ENCODE measurements around the gene GOLGB1.

The GOLGB1 gene

DNA sequence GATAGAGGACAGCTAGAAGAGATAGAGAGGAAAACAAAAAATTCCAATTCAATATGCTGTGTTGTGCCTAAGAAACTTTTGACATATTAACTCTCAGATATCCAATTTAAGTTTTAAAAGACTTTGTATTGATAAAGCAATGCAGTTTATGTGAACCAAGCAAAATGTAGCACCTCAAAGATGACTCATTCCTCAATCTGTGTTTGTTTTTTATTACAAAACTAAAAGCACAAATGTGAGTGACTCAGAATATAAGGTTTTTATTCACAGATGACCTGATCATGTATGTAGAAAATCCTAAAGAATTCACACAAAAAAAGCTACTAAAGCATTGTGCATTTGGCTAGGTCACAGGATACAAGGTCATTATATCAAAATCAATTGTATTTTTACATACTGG lies 99.9 kb downstream of the GOLGB1 start:
- no peak overlapping the region for H3K4me2 ChIP-seq (ENCODE audit: low read length)
- no peaks in the 10 kb centered on the region for H3K27me3 ChIP-seq (ENCODE audit: control insufficient read depth, insufficient read depth, low read length)
- H3K9me3 ChIP-seq (replicated peaks; ENCODE audit: low read length) = no peaks in the 10 kb centered on the region
- no peaks in the 10 kb centered on the region for H3K36me3 ChIP-seq (ENCODE audit: insufficient read depth, low read length)
- H3K9ac ChIP-seq (ENCODE audit: low read depth, low read length) = no peak overlapping the region
- H3K4me3 ChIP-seq (ENCODE audit: low read length) = no peak overlapping the region
- peaks cover 7% of the 10 kb centered on the region for H3K4me1 ChIP-seq (ENCODE audit: control insufficient read depth, insufficient read depth, low read length)

- no peak overlapping the region for H3K4me3 ChIP-seq (ENCODE audit: low read length)
- H3K9ac ChIP-seq (ENCODE audit: low read depth, low read length) = no peak overlapping the region
- no peaks in the 10 kb centered on the region for H3K36me3 ChIP-seq (ENCODE audit: insufficient read depth, low read length)
- no peak overlapping the region for H3K4me2 ChIP-seq (ENCODE audit: low read length)
- H3K4me1 ChIP-seq (ENCODE audit: control insufficient read depth, insufficient read depth, low read length) = peaks cover 7% of the 10 kb centered on the region
- H3K27me3 ChIP-seq (ENCODE audit: control insufficient read depth, insufficient read depth, low read length) = no peaks in the 10 kb centered on the region
- no peaks in the 10 kb centered on the region for H3K9me3 ChIP-seq (replicated peaks; ENCODE audit: low read length)
Measured at GRCh38 chr3:121648219-121648958, 101.2 kb downstream of the GOLGB1 start.

GRCh38 chr3:121645054-121645453 lies 104.5 kb downstream of the GOLGB1 start:
- H3K4me2 ChIP-seq (ENCODE audit: low read length) = no peak overlapping the region
- no peaks in the 10 kb centered on the region for H3K4me1 ChIP-seq (ENCODE audit: control insufficient read depth, insufficient read depth, low read length)
- H3K9ac ChIP-seq (ENCODE audit: low read depth, low read length) = no peak overlapping the region
- no peaks in the 10 kb centered on the region for H3K36me3 ChIP-seq (ENCODE audit: insufficient read depth, low read length)
- H3K4me3 ChIP-seq (ENCODE audit: low read length) = no peak overlapping the region
- H3K27me3 ChIP-seq (ENCODE audit: control insufficient read depth, insufficient read depth, low read length) = no peaks in the 10 kb centered on the region
- H3K9me3 ChIP-seq (replicated peaks; ENCODE audit: low read length) = no peaks in the 10 kb centered on the region

GRCh38 chr3:121642601-121643314 lies 106.8 kb downstream of the GOLGB1 start:
- H3K4me2 ChIP-seq (ENCODE audit: low read length) = no peak overlapping the region
- no peak overlapping the region for H3K4me3 ChIP-seq (ENCODE audit: low read length)
- H3K27me3 ChIP-seq (ENCODE audit: control insufficient read depth, insufficient read depth, low read length) = no peaks in the 10 kb centered on the region
- H3K9ac ChIP-seq (ENCODE audit: low read depth, low read length) = no peak overlapping the region
- no peaks in the 10 kb centered on the region for H3K4me1 ChIP-seq (ENCODE audit: control insufficient read depth, insufficient read depth, low read length)
- H3K9me3 ChIP-seq (replicated peaks; ENCODE audit: low read length) = no peaks in the 10 kb centered on the region
- no peaks in the 10 kb centered on the region for H3K36me3 ChIP-seq (ENCODE audit: insufficient read depth, low read length)

GRCh38 chr3:121641127-121641526 lies 108.4 kb downstream of the GOLGB1 start:
- no peak overlapping the region for H3K4me3 ChIP-seq (ENCODE audit: low read length)
- H3K9ac ChIP-seq (ENCODE audit: low read depth, low read length) = no peak overlapping the region
- no peaks in the 10 kb centered on the region for H3K27me3 ChIP-seq (ENCODE audit: control insufficient read depth, insufficient read depth, low read length)
- no peak overlapping the region for H3K4me2 ChIP-seq (ENCODE audit: low read length)
- no peaks in the 10 kb centered on the region for H3K36me3 ChIP-seq (ENCODE audit: insufficient read depth, low read length)
- H3K4me1 ChIP-seq (ENCODE audit: control insufficient read depth, insufficient read depth, low read length) = no peaks in the 10 kb centered on the region
- H3K9me3 ChIP-seq (replicated peaks; ENCODE audit: low read length) = no peaks in the 10 kb centered on the region

DNA sequence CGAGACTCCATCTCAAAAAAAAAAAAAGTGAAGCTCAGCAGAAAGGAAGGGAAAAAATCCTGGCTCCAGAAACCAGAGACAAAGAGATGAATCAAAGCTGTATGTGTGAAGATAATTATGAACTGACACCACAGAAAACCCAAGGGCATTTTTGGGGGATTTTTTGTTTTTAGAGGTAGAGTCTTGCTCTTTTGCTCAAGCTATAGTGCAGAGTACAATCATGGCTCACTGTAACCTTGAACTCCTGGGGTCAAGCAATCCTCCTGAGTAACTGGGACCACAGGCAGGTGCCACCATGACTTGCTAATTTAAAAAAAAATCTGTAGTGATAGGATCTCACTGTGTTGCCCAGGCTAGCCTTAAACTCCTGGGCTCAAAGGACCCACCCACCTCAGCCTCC lies 111.6 kb downstream of the GOLGB1 start:
- no peaks in the 10 kb centered on the region for H3K27me3 ChIP-seq (ENCODE audit: control insufficient read depth, insufficient read depth, low read length)
- H3K4me1 ChIP-seq (ENCODE audit: control insufficient read depth, insufficient read depth, low read length) = no peaks in the 10 kb centered on the region
- H3K36me3 ChIP-seq (ENCODE audit: insufficient read depth, low read length) = no peaks in the 10 kb centered on the region
- no peak overlapping the region for H3K9ac ChIP-seq (ENCODE audit: low read depth, low read length)
- no peak overlapping the region for H3K4me3 ChIP-seq (ENCODE audit: low read length)
- no peaks in the 10 kb centered on the region for H3K9me3 ChIP-seq (replicated peaks; ENCODE audit: low read length)
- no peak overlapping the region for H3K4me2 ChIP-seq (ENCODE audit: low read length)

- H3K9me3 ChIP-seq (replicated peaks; ENCODE audit: low read length) = no peaks in the 10 kb centered on the region
- H3K4me1 ChIP-seq (ENCODE audit: control insufficient read depth, insufficient read depth, low read length) = no peaks in the 10 kb centered on the region
- no peaks in the 10 kb centered on the region for H3K27me3 ChIP-seq (ENCODE audit: control insufficient read depth, insufficient read depth, low read length)
- no peak overlapping the region for H3K9ac ChIP-seq (ENCODE audit: low read depth, low read length)
- no peak overlapping the region for H3K4me3 ChIP-seq (ENCODE audit: low read length)
- no peaks in the 10 kb centered on the region for H3K36me3 ChIP-seq (ENCODE audit: insufficient read depth, low read length)
- no peak overlapping the region for H3K4me2 ChIP-seq (ENCODE audit: low read length)
Measured at GRCh38 chr3:121630355-121630754, 119.2 kb downstream of the GOLGB1 start.

GRCh38 chr3:121629601-121630000 lies 119.9 kb downstream of the GOLGB1 start:
- no peaks in the 10 kb centered on the region for H3K4me1 ChIP-seq (ENCODE audit: control insufficient read depth, insufficient read depth, low read length)
- no peaks in the 10 kb centered on the region for H3K27me3 ChIP-seq (ENCODE audit: control insufficient read depth, insufficient read depth, low read length)
- H3K4me3 ChIP-seq (ENCODE audit: low read length) = no peak overlapping the region
- no peak overlapping the region for H3K9ac ChIP-seq (ENCODE audit: low read depth, low read length)
- no peaks in the 10 kb centered on the region for H3K9me3 ChIP-seq (replicated peaks; ENCODE audit: low read length)
- no peak overlapping the region for H3K4me2 ChIP-seq (ENCODE audit: low read length)
- no peaks in the 10 kb centered on the region for H3K36me3 ChIP-seq (ENCODE audit: insufficient read depth, low read length)

DNA sequence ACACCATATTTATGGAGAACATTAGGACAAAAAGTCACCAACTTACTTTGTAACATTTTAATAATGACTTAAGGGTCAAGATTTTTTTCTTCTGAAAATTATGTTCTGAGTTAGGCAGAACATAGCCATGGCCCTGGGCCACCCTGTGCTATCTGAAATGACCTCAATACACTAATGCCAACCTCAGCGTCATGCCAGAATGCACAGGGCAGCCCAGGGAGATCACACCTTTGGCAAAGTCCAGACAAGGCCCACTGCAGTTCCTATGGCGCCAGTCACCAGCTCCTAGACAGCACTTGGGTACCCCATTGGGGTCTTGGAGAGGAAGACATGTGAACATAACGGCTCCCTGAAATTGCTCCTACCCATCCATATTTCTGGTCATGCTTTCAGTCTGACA lies 121.9 kb downstream of the GOLGB1 start:
- H3K9ac ChIP-seq (ENCODE audit: low read depth, low read length) = no peak overlapping the region
- H3K4me3 ChIP-seq (ENCODE audit: low read length) = no peak overlapping the region
- H3K4me2 ChIP-seq (ENCODE audit: low read length) = no peak overlapping the region
- no peaks in the 10 kb centered on the region for H3K9me3 ChIP-seq (replicated peaks; ENCODE audit: low read length)
- no peaks in the 10 kb centered on the region for H3K4me1 ChIP-seq (ENCODE audit: control insufficient read depth, insufficient read depth, low read length)
- H3K36me3 ChIP-seq (ENCODE audit: insufficient read depth, low read length) = no peaks in the 10 kb centered on the region
- no peaks in the 10 kb centered on the region for H3K27me3 ChIP-seq (ENCODE audit: control insufficient read depth, insufficient read depth, low read length)

DNA sequence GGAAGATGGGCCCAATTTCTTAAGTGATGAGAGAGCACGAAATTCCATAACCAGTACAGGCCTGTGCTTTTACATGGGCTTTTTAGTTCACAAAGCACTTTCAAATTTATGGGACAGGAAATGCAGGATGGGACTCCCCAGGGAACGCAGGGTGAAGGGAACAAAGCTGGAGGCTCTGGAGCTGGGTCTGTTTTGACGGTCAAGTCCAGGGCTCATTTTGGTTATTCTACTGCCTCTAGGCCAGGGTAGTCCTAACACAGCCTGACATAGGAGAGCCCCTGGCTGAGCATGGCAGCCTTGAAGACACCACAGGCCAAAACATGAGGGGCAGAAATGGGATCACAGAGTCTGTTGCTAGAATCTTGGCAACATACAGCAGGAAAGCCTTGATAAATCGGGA lies 122.3 kb downstream of the GOLGB1 start:
- no peak overlapping the region for H3K4me3 ChIP-seq (ENCODE audit: low read length)
- no peak overlapping the region for H3K9ac ChIP-seq (ENCODE audit: low read depth, low read length)
- no peaks in the 10 kb centered on the region for H3K27me3 ChIP-seq (ENCODE audit: control insufficient read depth, insufficient read depth, low read length)
- H3K36me3 ChIP-seq (ENCODE audit: insufficient read depth, low read length) = no peaks in the 10 kb centered on the region
- H3K9me3 ChIP-seq (replicated peaks; ENCODE audit: low read length) = no peaks in the 10 kb centered on the region
- no peak overlapping the region for H3K4me2 ChIP-seq (ENCODE audit: low read length)
- no peaks in the 10 kb centered on the region for H3K4me1 ChIP-seq (ENCODE audit: control insufficient read depth, insufficient read depth, low read length)

GRCh38 chr3:121626495-121626894 lies 123.0 kb downstream of the GOLGB1 start:
- Histone ChIP-seq H3K9me3 (replicated peaks; ENCODE audit: low read length) (no peaks in the 10 kb centered on the region), H3K27me3 (ENCODE audit: control insufficient read depth, insufficient read depth, low read length) (no peaks in the 10 kb centered on the region), H3K4me1 (ENCODE audit: control insufficient read depth, insufficient read depth, low read length) (no peaks in the 10 kb centered on the region), H3K36me3 (ENCODE audit: insufficient read depth, low read length) (no peaks in the 10 kb centered on the region), H3K4me2 (ENCODE audit: low read length) (no peak overlapping the region), H3K4me3 (ENCODE audit: low read length) (no peak overlapping the region), H3K9ac (ENCODE audit: low read depth, low read length) (no peak overlapping the region)

All from skeletal muscle satellite cell (primary cell).